ENCODE results near the gene SDF2L1. TPM values are rescaled to one million over a fixed set of nuclear protein-coding genes. Genes with fewer than 3 reads are reported as not detected.

The SDF2L1 gene
- polyA plus RNA-seq, 3 donors: 31.7 to 46.2 (median 44.7) TPM

GRCh38 chr22:21628386-21629254 lies 13.5 kb upstream of the SDF2L1 start:
- H2AFZ ChIP-seq (ENCODE audit: insufficient read depth, low read depth, low read length, poor library complexity, severe bottlenecking): peak overlapping the region; percentile 79
- Mint-ChIP-seq H3K4me1 (peaks cover 38% of the 10 kb centered on the region), H3K36me3 (peaks cover 8 to 30% of the 10 kb centered on the region in 2 donors), H3K27ac (peak overlapping the region; percentile 63 to 95 (median 86)), H3K27me3 (ENCODE audit: low read depth in 3 of 3) (peaks cover 0 to 1% (median 0%) of the 10 kb centered on the region in 3 donors), H3K4me3 (peak overlapping the region; percentile 86), H3K9me3 (peaks cover 0 to 8% (median 3%) of the 10 kb centered on the region in 7 donors)
- no peaks in the 10 kb centered on the region for H3K27me3 ChIP-seq (ENCODE audit: control insufficient read depth in 2 of 2, insufficient read depth in 2 of 2, low read length in 2 of 2)
- peak overlapping the region; percentile 69 to 97 for H3K27ac ChIP-seq (ENCODE audit: low read depth in 1 of 2, low read length in 2 of 2)
- intact Hi-C loops (cut with micrococcal nuclease): no loop called here
- H3K36me3 ChIP-seq (replicated peaks in 1 of 2; ENCODE audit: control insufficient read depth in 1 of 2, insufficient read depth in 2 of 2, low read length in 2 of 2): peaks cover 10 to 23% of the 10 kb centered on the region in 2 donors
- no peak for DNase-seq
- peaks cover 25 to 52% of the 10 kb centered on the region in 2 donors for H3K4me1 ChIP-seq (ENCODE audit: control insufficient read depth in 1 of 2, insufficient read depth in 2 of 2, low read length in 2 of 2)
- peaks cover 0 to 6% of the 10 kb centered on the region in 2 donors for H3K9me3 ChIP-seq (replicated peaks in 1 of 2; ENCODE audit: control insufficient read depth in 1 of 2, insufficient read depth in 1 of 2, low read length in 2 of 2)
- peaks cover 59% of the 10 kb centered on the region for H4K20me1 ChIP-seq (ENCODE audit: insufficient read depth, low read length)
- no peak for TF ChIP-seq CTCF (IDR thresholded peaks at IDR 0.05)
- H3K4me2 ChIP-seq (replicated peaks; ENCODE audit: extremely low read depth, low read length, poor library complexity, severe bottlenecking): peak overlapping the region; percentile 91
- peak overlapping the region; percentile 99 for H3K9ac ChIP-seq (ENCODE audit: insufficient read depth, low read length, poor library complexity, severe bottlenecking)
- H3K4me3 ChIP-seq (replicated peaks in 1 of 3; ENCODE audit: low read depth in 2 of 3, low read length in 3 of 3): peak overlapping the region; percentile 80 to 96 (median 96)
- peaks cover 63% of the 10 kb centered on the region for H3K79me2 ChIP-seq (ENCODE audit: insufficient read depth, low read length)
- WGBS (ENCODE audit: insufficient coverage): 77% methylated on average over 74 of the region's 74 CpGs

- Histone ChIP-seq H3K27me3 (ENCODE audit: control insufficient read depth in 2 of 2, insufficient read depth in 2 of 2, low read length in 2 of 2) (no peaks in the 10 kb centered on the region), H3K79me2 (ENCODE audit: insufficient read depth, low read length) (peaks cover 54% of the 10 kb centered on the region), H2AFZ (ENCODE audit: insufficient read depth, low read depth, low read length, poor library complexity, severe bottlenecking) (peak within 1 kb of the TSS; percentile 79), H4K20me1 (ENCODE audit: insufficient read depth, low read length) (peaks cover 50% of the 10 kb centered on the region), H3K4me1 (ENCODE audit: control insufficient read depth in 1 of 2, insufficient read depth in 2 of 2, low read length in 2 of 2) (peaks cover 23 to 48% of the 10 kb centered on the region in 2 donors), H3K9ac (ENCODE audit: insufficient read depth, low read length, poor library complexity, severe bottlenecking) (peak within 1 kb of the TSS; percentile 99), H3K4me3 (replicated peaks in 1 of 3; ENCODE audit: low read depth in 2 of 3, low read length in 3 of 3) (peak within 1 kb of the TSS; percentile 80 to 96 (median 96)), H3K27ac (ENCODE audit: low read depth in 1 of 2, low read length in 2 of 2) (peak within 1 kb of the TSS; percentile 69 to 97), H3K9me3 (replicated peaks in 1 of 2; ENCODE audit: control insufficient read depth in 1 of 2, insufficient read depth in 1 of 2, low read length in 2 of 2) (peaks cover 0 to 6% of the 10 kb centered on the region in 2 donors), H3K36me3 (replicated peaks in 1 of 2; ENCODE audit: control insufficient read depth in 1 of 2, insufficient read depth in 2 of 2, low read length in 2 of 2) (peaks cover 6 to 19% of the 10 kb centered on the region in 2 donors), H3K4me2 (replicated peaks; ENCODE audit: extremely low read depth, low read length, poor library complexity, severe bottlenecking) (peak within 1 kb of the TSS; percentile 91)
- TF ChIP-seq CTCF (IDR thresholded peaks at IDR 0.05): no peak
- peaks cover 0 to 1% (median 0%) of the 10 kb centered on the region in 3 donors for H3K27me3 Mint-ChIP-seq (ENCODE audit: low read depth in 3 of 3)
- peaks cover 0 to 8% (median 3%) of the 10 kb centered on the region in 7 donors for H3K9me3 Mint-ChIP-seq
- H3K36me3 Mint-ChIP-seq: peaks cover 5 to 24% of the 10 kb centered on the region in 2 donors
- H3K27ac Mint-ChIP-seq: peak within 1 kb of the TSS; percentile 69 to 95 (median 88)
- WGBS (ENCODE audit: insufficient coverage): under 1% methylated on average over 93 of the region's 93 CpGs
- intact Hi-C loops (cut with micrococcal nuclease): no loop called here
- peak within 1 kb of the TSS; percentile 86 to 90 for H3K4me3 Mint-ChIP-seq
- H3K4me1 Mint-ChIP-seq: peaks cover 34% of the 10 kb centered on the region
- DNase-seq: peak; percentile 91 to 93 (median 92)
Measured at GRCh38 chr22:21629255-21630149, 12.6 kb upstream of the SDF2L1 start, which contains the start of gene YDJC. Gene YDJC, minus strand, starts transcription at chr22:21630022. Its CDS starts 8 bp downstream, at chr22:21630014.

Measured in CD14-positive monocyte (primary cell).